Measurements from ENCODE around the gene CSTPP1.

- TF ChIP-seq CTCF (IDR thresholded peaks at IDR 0.05) = no peak
- TF ChIP-seq EZH2 (IDR thresholded peaks at IDR 0.05) = no peak
Measured at GRCh38 chr11:46918083-46918787, 18.3 kb upstream of the CSTPP1 start, which contains the start of gene LRP4.
